Ishikawa (cell line): Measurements from ENCODE around the gene YRDC.

Source experiments
- CEBPB ChIP-seq: IDR thresholded peaks from 2 replicates; pipeline ENCODE4 v1.6.1; 2012
- CREB1 ChIP-seq: IDR thresholded peaks from 2 replicates; pipeline ENCODE4 v1.6.1; 2012; ENCODE audit warnings: low read depth
- EGR1 ChIP-seq: IDR thresholded peaks from 2 replicates; pipeline ENCODE4 v1.6.1; 2012
- EP300 ChIP-seq: IDR thresholded peaks from 2 replicates; pipeline ENCODE4 v1.6.1; 2012; ENCODE audit warnings: borderline replicate concordance
- FOXM1 ChIP-seq: IDR thresholded peaks from 2 replicates; pipeline ENCODE4 v1.6.1; 2012; ENCODE audit warnings: low read depth, borderline replicate concordance
- NFIC ChIP-seq: IDR thresholded peaks from 2 replicates; pipeline ENCODE4 v1.6.1; 2012
- RAD21 ChIP-seq: IDR thresholded peaks from 2 replicates; pipeline ENCODE4 v1.6.1; 2012; ENCODE audit warnings: low read depth
- TAF1 ChIP-seq: IDR thresholded peaks from 2 replicates; pipeline ENCODE4 v1.6.1; 2012; ENCODE audit warnings: low read depth, mild to moderate bottlenecking
- TCF12 ChIP-seq: IDR thresholded peaks from 2 replicates; pipeline ENCODE4 v1.6.1; 2012; ENCODE audit warnings: low read depth
- TEAD4 ChIP-seq: IDR thresholded peaks from 2 replicates; pipeline ENCODE4 v1.6.1; 2012
- YY1 ChIP-seq: IDR thresholded peaks from 2 replicates; pipeline ENCODE4 v1.6.1; 2012; ENCODE audit warnings: low read depth
- ZBTB7A ChIP-seq: IDR thresholded peaks from 2 replicates; pipeline ENCODE4 v1.6.1; 2012; ENCODE audit warnings: low read depth
- TF ChIP-seq, protein P1 (sequence below): IDR thresholded peaks from 2 replicates; pipeline ENCODE4 v1.6.1; 2012
- TF ChIP-seq, protein P2 (sequence below): IDR thresholded peaks from 2 replicates; pipeline ENCODE4 v1.6.1; 2012; ENCODE audit warnings: low read depth, mild to moderate bottlenecking
- TF ChIP-seq, protein P3 (sequence below): IDR thresholded peaks from 2 replicates; pipeline ENCODE4 v1.6.1; 2012

The YRDC gene

DNA sequence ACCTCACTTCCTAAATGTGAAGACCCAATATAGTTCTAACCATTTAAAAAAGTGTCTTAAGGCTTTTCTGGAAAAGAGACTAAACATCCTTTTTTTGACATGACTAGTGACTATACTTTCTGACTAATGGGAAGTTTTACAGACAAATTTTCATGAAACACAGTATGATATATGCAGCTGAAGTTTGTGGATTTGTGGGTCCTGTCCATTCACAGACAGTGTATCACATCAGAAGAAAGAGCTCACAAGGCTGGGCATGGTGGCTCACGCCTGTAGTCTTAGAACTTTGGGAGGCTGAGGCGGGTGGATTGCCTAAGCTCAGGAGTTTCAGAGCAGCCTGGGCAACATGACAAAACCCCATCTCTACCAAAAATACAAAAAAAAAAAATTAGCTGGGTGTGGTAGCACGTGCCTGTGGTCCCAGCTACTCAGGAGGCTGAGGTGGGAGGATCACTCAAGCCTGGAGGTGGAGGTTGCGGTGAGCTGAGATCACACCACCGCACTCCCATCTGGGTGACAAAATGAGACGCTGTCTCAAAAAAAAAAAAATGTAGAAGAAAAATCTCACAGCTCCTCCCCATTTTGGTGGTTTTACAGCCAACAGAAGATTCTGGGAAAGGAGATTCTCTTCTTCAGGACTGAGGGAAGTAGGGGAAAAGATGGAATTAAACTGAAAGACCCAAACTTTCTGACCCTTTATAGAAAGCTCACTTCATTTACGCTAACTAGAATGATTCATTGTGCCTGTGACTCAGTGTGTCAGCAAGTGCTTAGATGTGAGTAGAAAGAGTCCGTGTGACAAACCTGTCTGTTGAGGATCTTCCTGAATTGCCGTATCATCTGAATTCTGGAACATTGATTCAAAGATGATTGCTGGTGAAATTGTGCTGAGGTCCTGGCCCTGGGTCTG is 15.2 kb upstream of the YRDC start:
- TF ChIP-seq, protein P1, sequence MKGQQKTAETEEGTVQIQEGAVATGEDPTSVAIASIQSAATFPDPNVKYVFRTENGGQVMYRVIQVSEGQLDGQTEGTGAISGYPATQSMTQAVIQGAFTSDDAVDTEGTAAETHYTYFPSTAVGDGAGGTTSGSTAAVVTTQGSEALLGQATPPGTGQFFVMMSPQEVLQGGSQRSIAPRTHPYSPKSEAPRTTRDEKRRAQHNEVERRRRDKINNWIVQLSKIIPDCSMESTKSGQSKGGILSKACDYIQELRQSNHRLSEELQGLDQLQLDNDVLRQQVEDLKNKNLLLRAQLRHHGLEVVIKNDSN, result no peak
- TF ChIP-seq TCF12 (no peak), TAF1 (no peak), NFIC (no peak), TEAD4 (no peak), YY1 (no peak), RAD21 (no peak), CEBPB (no peak), CREB1 (no peak), ZBTB7A (no peak)
- TF ChIP-seq, protein P2, sequence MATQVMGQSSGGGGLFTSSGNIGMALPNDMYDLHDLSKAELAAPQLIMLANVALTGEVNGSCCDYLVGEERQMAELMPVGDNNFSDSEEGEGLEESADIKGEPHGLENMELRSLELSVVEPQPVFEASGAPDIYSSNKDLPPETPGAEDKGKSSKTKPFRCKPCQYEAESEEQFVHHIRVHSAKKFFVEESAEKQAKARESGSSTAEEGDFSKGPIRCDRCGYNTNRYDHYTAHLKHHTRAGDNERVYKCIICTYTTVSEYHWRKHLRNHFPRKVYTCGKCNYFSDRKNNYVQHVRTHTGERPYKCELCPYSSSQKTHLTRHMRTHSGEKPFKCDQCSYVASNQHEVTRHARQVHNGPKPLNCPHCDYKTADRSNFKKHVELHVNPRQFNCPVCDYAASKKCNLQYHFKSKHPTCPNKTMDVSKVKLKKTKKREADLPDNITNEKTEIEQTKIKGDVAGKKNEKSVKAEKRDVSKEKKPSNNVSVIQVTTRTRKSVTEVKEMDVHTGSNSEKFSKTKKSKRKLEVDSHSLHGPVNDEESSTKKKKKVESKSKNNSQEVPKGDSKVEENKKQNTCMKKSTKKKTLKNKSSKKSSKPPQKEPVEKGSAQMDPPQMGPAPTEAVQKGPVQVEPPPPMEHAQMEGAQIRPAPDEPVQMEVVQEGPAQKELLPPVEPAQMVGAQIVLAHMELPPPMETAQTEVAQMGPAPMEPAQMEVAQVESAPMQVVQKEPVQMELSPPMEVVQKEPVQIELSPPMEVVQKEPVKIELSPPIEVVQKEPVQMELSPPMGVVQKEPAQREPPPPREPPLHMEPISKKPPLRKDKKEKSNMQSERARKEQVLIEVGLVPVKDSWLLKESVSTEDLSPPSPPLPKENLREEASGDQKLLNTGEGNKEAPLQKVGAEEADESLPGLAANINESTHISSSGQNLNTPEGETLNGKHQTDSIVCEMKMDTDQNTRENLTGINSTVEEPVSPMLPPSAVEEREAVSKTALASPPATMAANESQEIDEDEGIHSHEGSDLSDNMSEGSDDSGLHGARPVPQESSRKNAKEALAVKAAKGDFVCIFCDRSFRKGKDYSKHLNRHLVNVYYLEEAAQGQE, result no peak
- TF ChIP-seq, protein P3, sequence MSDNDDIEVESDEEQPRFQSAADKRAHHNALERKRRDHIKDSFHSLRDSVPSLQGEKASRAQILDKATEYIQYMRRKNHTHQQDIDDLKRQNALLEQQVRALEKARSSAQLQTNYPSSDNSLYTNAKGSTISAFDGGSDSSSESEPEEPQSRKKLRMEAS, result no peak

- TF ChIP-seq YY1, result no peak
- TF ChIP-seq, protein P2, result no peak
- TF ChIP-seq, protein P1, result no peak
These were observed 13.5 kb upstream of the YRDC start for GRCh38 chr1:37821481-37821880.

- TF ChIP-seq NFIC, result no peak
- TF ChIP-seq TAF1, result no peak
- TF ChIP-seq, protein P3, result no peak
- no peak for TF ChIP-seq ZBTB7A
- no peak for TF ChIP-seq EP300
- TF ChIP-seq, protein P1, result no peak
- TF ChIP-seq RAD21, result no peak
- no peak for TF ChIP-seq FOXM1
- no peak for TF ChIP-seq YY1
- TF ChIP-seq TEAD4, result no peak
- no peak for TF ChIP-seq TCF12
- TF ChIP-seq CEBPB, result no peak
- TF ChIP-seq EGR1, result no peak
- TF ChIP-seq CREB1, result no peak
- TF ChIP-seq, protein P2, result no peak
These were observed 9.5 kb upstream of the YRDC start for GRCh38 chr1:37817481-37817880.

DNA sequence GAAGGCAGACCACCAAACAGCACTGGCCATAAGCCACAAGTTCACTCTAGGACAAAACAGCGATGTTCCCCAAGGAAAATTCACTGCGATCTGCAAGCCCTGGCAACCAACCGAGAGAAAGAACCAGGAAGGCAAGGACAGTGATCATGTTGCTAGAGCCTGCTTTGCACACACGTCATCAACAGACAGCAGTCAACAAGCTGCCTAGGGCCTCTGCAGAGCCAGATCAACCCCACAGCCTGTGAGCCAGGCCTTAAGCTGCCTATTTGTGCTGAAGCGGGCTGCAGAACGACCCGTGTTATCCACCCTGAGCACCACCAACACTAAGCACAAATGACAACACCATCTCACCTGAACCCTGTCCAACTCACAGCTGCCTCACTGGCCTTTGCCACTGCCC is 6.2 kb upstream of the YRDC start:
- TF ChIP-seq FOXM1 (no peak), NFIC (no peak), ZBTB7A (no peak), YY1 (no peak), TEAD4 (no peak), EGR1 (no peak), EP300 (no peak), CREB1 (no peak), CEBPB (no peak), TCF12 (no peak), RAD21 (no peak), TAF1 (no peak)
- TF ChIP-seq, protein P2, result no peak
- TF ChIP-seq, protein P3, result no peak
- TF ChIP-seq, protein P1, result no peak
